GM18517 (cell line): ENCODE measurements around the gene SAT2.
"Not testable (repeated sequence)": the region's sequence is repeated elsewhere in the genome, so short reads cannot be mapped to it uniquely, and the experiment has no call there.

Source experiments
- ATAC-seq: cut with Tn5 transposase; IDR thresholded peaks from one replicate; pipeline ENCODE4 v1.9.1; 2021; ENCODE audit warnings: mild to moderate bottlenecking, moderate library complexity; ENCODE audit not compliant: unreplicated experiment

The SAT2 gene

GRCh38 chr17:7634384-7634783 lies 6.8 kb upstream of the SAT2 start:
- ATAC-seq = no peak

- ATAC-seq = no peak
These were observed 5.5 kb upstream of the SAT2 start for GRCh38 chr17:7633093-7633492.

GRCh38 chr17:7632492-7632894 lies 4.9 kb upstream of the SAT2 start:
- no peak for ATAC-seq

GRCh38 chr17:7631398-7632380 lies 4.1 kb upstream of the SAT2 start:
- no peak for ATAC-seq

GRCh38 chr17:7629939-7630571 lies 2.4 kb upstream of the SAT2 start, which contains the start of gene SHBG:
Gene SHBG, plus strand, starts transcription at chr17:7630135. Its CDS starts 38 bp downstream, at chr17:7630173.
- ATAC-seq = no peak

GRCh38 chr17:7626956-7627249 lies 718 bp downstream of the SAT2 start:
- no peak for ATAC-seq

GRCh38 chr17:7626307-7626706 lies 1.3 kb downstream of the SAT2 start:
- ATAC-seq = no peak

- ATAC-seq = not testable (repeated sequence)
These were observed 1.9 kb downstream of the SAT2 start for GRCh38 chr17:7625749-7626148.

- no peak for ATAC-seq
These were observed 4.0 kb downstream of the SAT2 start for GRCh38 chr17:7623661-7624060.

- no peak for ATAC-seq
These were observed 6.8 kb downstream of the SAT2 start for GRCh38 chr17:7620835-7621234.

- ATAC-seq = no peak
These were observed 9.0 kb downstream of the SAT2 start for GRCh38 chr17:7618608-7619007.

GRCh38 chr17:7615265-7615747 lies 12.3 kb downstream of the SAT2 start:
- ATAC-seq = no peak

- peak; percentile 91 for ATAC-seq
These were observed 13.0 kb downstream of the SAT2 start, which contains the start of gene FXR2 for GRCh38 chr17:7614425-7615264. Gene FXR2, minus strand, starts transcription at chr17:7614897. Its CDS starts 365 bp downstream, at chr17:7614532.

GRCh38 chr17:7613769-7614424 lies 13.7 kb downstream of the SAT2 start:
- ATAC-seq = no peak

- no peak for ATAC-seq
These were observed 15.4 kb downstream of the SAT2 start for GRCh38 chr17:7612294-7612640.

GRCh38 chr17:7611635-7612293 lies 15.9 kb downstream of the SAT2 start:
- ATAC-seq = no peak

GRCh38 chr17:7610641-7611040 lies 17.0 kb downstream of the SAT2 start:
- ATAC-seq = no peak

GRCh38 chr17:7606280-7606679 lies 21.3 kb downstream of the SAT2 start:
- no peak for ATAC-seq

GRCh38 chr17:7597561-7597960 lies 30.1 kb downstream of the SAT2 start:
- ATAC-seq = not testable (repeated sequence)

GRCh38 chr17:7593296-7593695 lies 34.3 kb downstream of the SAT2 start:
- ATAC-seq = no peak
